ENCODE data around the gene LSM3.
"Not testable (repeated sequence)": the region's sequence is repeated elsewhere in the genome, so short reads cannot be mapped to it uniquely, and the experiment has no call there.

LSM3 gene

GRCh38 chr3:14228681-14229470, 50.3 kb downstream of the LSM3 start:
- DNase-seq: no peak
- TF ChIP-seq CTCF (IDR thresholded peaks at IDR 0.05): no peak
- Mint-ChIP-seq H3K27ac (peak overlapping the region; percentile 13), H3K4me1 (peaks cover 33% of the 10 kb centered on the region), H3K27me3 (ENCODE audit: low read depth, poor library complexity) (peaks cover 21% of the 10 kb centered on the region), H3K9me3 (peaks cover 33% of the 10 kb centered on the region), H3K36me3 (ENCODE audit: low read depth) (peaks cover 22% of the 10 kb centered on the region), H3K4me3 (no peak overlapping the region)

- Mint-ChIP-seq H3K27me3 (ENCODE audit: low read depth, poor library complexity) (peaks cover 21% of the 10 kb centered on the region), H3K36me3 (ENCODE audit: low read depth) (peaks cover 22% of the 10 kb centered on the region), H3K4me1 (peaks cover 33% of the 10 kb centered on the region), H3K9me3 (peaks cover 31% of the 10 kb centered on the region)
- not testable (repeated sequence) for DNase-seq, H3K4me3 Mint-ChIP-seq, H3K27ac Mint-ChIP-seq
These were observed 51.1 kb downstream of the LSM3 start for GRCh38 chr3:14229695-14230094.

- Mint-ChIP-seq H3K36me3 (ENCODE audit: low read depth) (peaks cover 22% of the 10 kb centered on the region), H3K9me3 (peaks cover 30% of the 10 kb centered on the region), H3K27me3 (ENCODE audit: low read depth, poor library complexity) (peaks cover 21% of the 10 kb centered on the region), H3K4me3 (no peak overlapping the region), H3K27ac (no peak overlapping the region), H3K4me1 (peaks cover 28% of the 10 kb centered on the region)
- no peak for TF ChIP-seq CTCF (IDR thresholded peaks at IDR 0.05)
- DNase-seq: no peak
These were observed 52.1 kb downstream of the LSM3 start for GRCh38 chr3:14230729-14231128.

- Mint-ChIP-seq H3K27me3 (ENCODE audit: low read depth, poor library complexity) (peaks cover 17% of the 10 kb centered on the region), H3K4me1 (peaks cover 22% of the 10 kb centered on the region), H3K36me3 (ENCODE audit: low read depth) (peaks cover 22% of the 10 kb centered on the region), H3K4me3 (no peak overlapping the region), H3K9me3 (peaks cover 30% of the 10 kb centered on the region), H3K27ac (no peak overlapping the region)
- no peak for DNase-seq
- TF ChIP-seq CTCF (IDR thresholded peaks at IDR 0.05): no peak
These were observed 52.8 kb downstream of the LSM3 start for GRCh38 chr3:14231145-14231990.

- no peak for DNase-seq
- Mint-ChIP-seq H3K36me3 (ENCODE audit: low read depth) (peaks cover 22% of the 10 kb centered on the region), H3K27ac (no peak overlapping the region), H3K9me3 (peaks cover 30% of the 10 kb centered on the region), H3K27me3 (ENCODE audit: low read depth, poor library complexity) (peaks cover 17% of the 10 kb centered on the region), H3K4me1 (peaks cover 16% of the 10 kb centered on the region), H3K4me3 (no peak overlapping the region)
- no peak for TF ChIP-seq CTCF (IDR thresholded peaks at IDR 0.05)
These were observed 53.4 kb downstream of the LSM3 start for GRCh38 chr3:14231998-14232501.

GRCh38 chr3:14234251-14235002, 55.8 kb downstream of the LSM3 start:
- peaks cover 22% of the 10 kb centered on the region for H3K36me3 Mint-ChIP-seq (ENCODE audit: low read depth)
- no peak overlapping the region for H3K4me3 Mint-ChIP-seq
- no peak for DNase-seq
- TF ChIP-seq CTCF (IDR thresholded peaks at IDR 0.05): no peak
- no peak overlapping the region for H3K27ac Mint-ChIP-seq
- H3K9me3 Mint-ChIP-seq: peaks cover 30% of the 10 kb centered on the region
- H3K27me3 Mint-ChIP-seq (ENCODE audit: low read depth, poor library complexity): peaks cover 13% of the 10 kb centered on the region
- H3K4me1 Mint-ChIP-seq: no peaks in the 10 kb centered on the region

Data from nephron progenitor cell (in vitro differentiated cells).